AG20443 (cell line): ENCODE data around the gene SLC22A25.

Source experiments
- DNase-seq: peaks from one replicate; pipeline ENCODE4 v3.0.0; 2012; ENCODE audit warnings: low spot score, mixed read lengths

The SLC22A25 gene

DNA sequence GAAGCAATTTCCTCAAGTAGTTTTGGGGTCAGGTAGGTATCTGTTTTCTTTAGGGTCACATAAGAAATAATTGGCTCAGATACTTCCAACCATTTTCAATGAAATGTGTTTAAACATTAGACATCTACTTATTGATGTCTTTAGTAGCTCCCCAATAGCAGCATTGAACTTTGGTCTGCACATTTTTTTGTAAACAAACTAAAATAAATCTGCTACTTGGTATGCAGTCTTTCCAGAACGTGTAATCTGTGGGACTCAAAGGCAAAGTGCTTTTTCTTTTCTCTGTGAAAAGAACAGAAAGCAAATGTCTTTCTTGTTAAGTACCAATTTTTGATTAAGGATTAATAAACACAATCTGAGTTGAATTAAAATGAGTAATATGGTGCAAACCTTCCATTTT, 13.6 kb downstream of the SLC22A25 start:
- DNase-seq, result no peak

DNA sequence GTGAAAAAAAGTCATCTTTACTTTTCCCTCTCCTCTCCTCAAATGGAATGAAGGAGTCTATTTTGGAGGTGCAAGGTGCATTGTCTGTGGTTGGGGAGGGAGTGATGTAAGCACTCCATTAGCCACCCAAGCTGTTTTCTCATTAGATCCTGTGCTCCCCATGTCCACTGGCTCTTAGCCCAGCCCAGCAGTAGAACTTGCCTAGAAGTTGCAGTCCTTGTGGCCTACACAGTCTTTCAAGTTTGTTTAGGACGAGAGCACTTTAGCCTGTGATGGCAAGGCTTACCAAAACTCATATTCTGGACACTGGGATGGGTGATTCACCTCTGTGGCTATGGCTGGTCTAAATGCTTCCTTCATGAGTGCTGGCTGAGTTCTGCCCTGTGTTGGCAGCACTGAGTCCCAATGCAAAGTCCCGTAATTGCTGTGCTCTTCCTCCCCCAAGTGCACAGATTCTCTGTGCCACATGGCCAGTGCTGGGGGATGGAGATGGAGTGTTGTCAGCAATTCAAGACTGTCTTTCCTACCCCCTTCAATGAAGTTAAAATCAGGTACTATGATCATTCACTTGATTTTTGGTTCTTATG, 15.8 kb downstream of the SLC22A25 start:
- no peak for DNase-seq

DNA sequence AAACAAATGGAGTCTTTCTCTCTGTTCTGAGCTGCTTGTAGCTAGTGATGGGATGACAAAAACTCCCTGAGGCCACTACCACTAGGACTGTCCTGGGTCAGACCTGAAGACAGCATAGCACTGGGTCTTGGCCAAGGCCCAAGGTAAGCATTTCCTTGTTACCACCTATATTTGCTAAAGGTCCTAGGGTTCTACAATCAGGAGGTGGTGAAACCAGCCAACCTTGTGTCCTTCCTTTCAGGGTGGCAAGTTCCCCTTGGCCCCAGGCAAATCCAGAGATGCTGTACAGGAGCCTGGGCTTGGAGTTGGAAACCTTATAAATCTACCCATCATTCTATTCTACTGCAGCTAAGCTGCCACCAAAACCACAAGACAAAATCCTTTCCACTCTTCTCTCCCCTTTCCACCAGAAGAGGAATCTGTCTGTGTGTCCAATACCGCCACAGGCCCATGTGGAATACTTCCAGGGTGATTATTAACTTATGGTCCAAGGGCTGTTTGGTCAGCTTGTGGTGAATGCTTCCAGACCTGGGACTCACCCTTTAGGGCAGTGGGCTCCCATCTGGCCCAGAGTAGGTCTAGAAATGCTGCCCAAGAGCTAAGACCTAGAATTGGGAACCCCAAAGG, 16.8 kb downstream of the SLC22A25 start:
- DNase-seq, result no peak

DNA sequence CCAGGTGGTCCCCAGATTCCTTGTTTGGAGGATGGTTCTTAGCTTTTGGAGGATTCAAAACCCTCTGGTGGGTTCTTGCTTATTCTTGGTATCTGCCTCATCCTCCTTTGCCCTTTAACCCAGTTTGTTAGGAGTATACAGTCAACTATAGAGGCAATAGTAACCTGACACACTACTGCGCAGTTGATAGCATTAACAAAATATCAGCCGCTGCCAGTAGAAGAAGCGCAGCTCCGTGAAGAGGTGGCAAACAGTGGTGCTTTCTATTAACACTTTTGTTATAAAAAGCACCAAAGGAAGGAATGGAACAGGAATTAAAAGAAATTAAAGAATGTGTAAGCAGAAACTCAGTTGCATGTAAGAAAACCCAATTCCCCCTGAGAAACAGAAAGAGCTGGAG, 29.3 kb downstream of the SLC22A25 start:
- DNase-seq, result no peak

DNA sequence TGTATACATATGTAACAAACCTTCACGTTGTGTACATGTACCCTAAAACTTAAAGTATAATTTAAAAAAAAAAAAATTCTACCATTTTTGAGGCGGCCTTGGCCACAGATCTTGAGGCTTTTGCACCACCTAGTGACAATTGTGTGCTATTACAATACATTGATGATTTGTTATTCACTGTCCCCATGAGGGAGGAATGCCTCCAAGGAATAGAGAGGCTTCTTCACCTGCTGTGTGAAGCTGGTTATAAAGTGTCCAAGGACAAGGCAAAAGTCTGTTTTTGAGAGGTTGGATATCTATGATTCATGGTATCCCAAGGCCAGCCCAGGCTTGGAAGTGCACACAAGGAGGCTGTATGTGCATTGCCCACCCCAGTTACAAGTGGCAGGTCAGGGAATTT, 30.7 kb downstream of the SLC22A25 start:
- peak; percentile 45 for DNase-seq

DNA sequence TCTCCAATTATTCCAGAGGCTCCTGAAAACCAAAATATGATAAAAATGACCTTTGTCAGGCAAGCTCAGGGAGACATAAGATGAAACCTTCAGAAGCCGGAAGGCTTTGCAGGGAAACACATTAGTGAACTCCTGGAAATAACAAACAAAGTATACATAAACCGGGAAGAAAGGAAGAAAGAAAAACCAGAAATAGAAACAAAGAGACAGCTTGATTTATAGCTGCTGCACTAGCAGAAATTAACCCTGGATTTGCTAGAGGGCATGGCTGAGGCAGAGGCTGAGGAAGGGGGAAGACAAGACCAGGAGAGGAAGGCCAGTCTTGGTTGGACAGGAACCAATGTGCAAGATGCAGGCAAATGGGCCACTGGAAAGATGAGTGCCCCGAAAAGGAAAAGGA, 33.3 kb downstream of the SLC22A25 start:
- DNase-seq, result no peak
